Muscle layer of duodenum (tissue), 2 donors: ENCODE results near the gene LNX1.

Source experiments
- H3K27ac ChIP-seq: one replicate; pipeline ENCODE4 v1.7.0; 2013; ENCODE audit warnings: mild to moderate bottlenecking, low read length
- H3K27me3 ChIP-seq: one replicate; pipeline ENCODE4 v1.7.0; 2013; ENCODE audit warnings: low read depth, mild to moderate bottlenecking, control low read depth, low read length
- H3K36me3 ChIP-seq, 2 donors: one replicate each; pipeline ENCODE4 v1.7.0; 2013; ENCODE audit warnings: low read length in 2 of 2, control low read depth in 1 of 2, mild to moderate bottlenecking in 1 of 2; ENCODE audit not compliant: insufficient read depth in 2 of 2, control insufficient read depth in 1 of 2
- H3K4me1 ChIP-seq, 2 donors: one replicate each; pipeline ENCODE4 v1.7.0; 2013; ENCODE audit warnings: low read length in 2 of 2, mild to moderate bottlenecking in 2 of 2, control low read depth in 1 of 2, moderate library complexity in 1 of 2; ENCODE audit not compliant: insufficient read depth in 2 of 2, control insufficient read depth in 1 of 2
- H3K4me3 ChIP-seq, 2 donors: one replicate each; pipeline ENCODE4 v1.7.0; 2013; ENCODE audit warnings: low read length in 2 of 2, low read depth in 1 of 2, mild to moderate bottlenecking in 1 of 2
- H3K9me3 ChIP-seq, 2 donors: one replicate each; pipeline ENCODE4 v1.7.0; 2013; ENCODE audit warnings: low read length in 2 of 2, control low read depth in 1 of 2, mild to moderate bottlenecking in 1 of 2; ENCODE audit not compliant: control insufficient read depth in 1 of 2
- donor health status: healthy.

Gene LNX1

GRCh38 chr4:53572600-53572994 lies 18.7 kb downstream of the LNX1 start:
- Histone ChIP-seq H3K27ac (no peak overlapping the region), H3K9me3 (no peaks in the 10 kb centered on the region), H3K4me3 (no peak overlapping the region), H3K27me3 (no peaks in the 10 kb centered on the region), H3K4me1 (peaks cover 0 to 4% of the 10 kb centered on the region in 2 donors), H3K36me3 (no peaks in the 10 kb centered on the region)

- H3K4me1 ChIP-seq: peaks cover 0 to 4% of the 10 kb centered on the region in 2 donors
- no peaks in the 10 kb centered on the region for H3K36me3 ChIP-seq
- H3K27ac ChIP-seq: no peak overlapping the region
- no peaks in the 10 kb centered on the region for H3K9me3 ChIP-seq
- no peaks in the 10 kb centered on the region for H3K27me3 ChIP-seq
- no peak overlapping the region for H3K4me3 ChIP-seq
These were observed 19.2 kb downstream of the LNX1 start for GRCh38 chr4:53571936-53572599.

GRCh38 chr4:53563824-53564223 lies 27.5 kb downstream of the LNX1 start:
- H3K36me3 ChIP-seq: no peaks in the 10 kb centered on the region
- H3K27me3 ChIP-seq: no peaks in the 10 kb centered on the region
- H3K27ac ChIP-seq: no peak overlapping the region
- H3K4me3 ChIP-seq: no peak overlapping the region
- no peaks in the 10 kb centered on the region for H3K4me1 ChIP-seq
- no peaks in the 10 kb centered on the region for H3K9me3 ChIP-seq

GRCh38 chr4:53562409-53562808 lies 28.9 kb downstream of the LNX1 start:
- no peak overlapping the region for H3K4me3 ChIP-seq
- H3K9me3 ChIP-seq: no peaks in the 10 kb centered on the region
- H3K36me3 ChIP-seq: no peaks in the 10 kb centered on the region
- no peaks in the 10 kb centered on the region for H3K4me1 ChIP-seq
- no peak overlapping the region for H3K27ac ChIP-seq
- no peaks in the 10 kb centered on the region for H3K27me3 ChIP-seq

GRCh38 chr4:53559021-53559620 lies 32.2 kb downstream of the LNX1 start:
- H3K4me3 ChIP-seq: no peak overlapping the region
- H3K27ac ChIP-seq: no peak overlapping the region
- no peaks in the 10 kb centered on the region for H3K27me3 ChIP-seq
- no peaks in the 10 kb centered on the region for H3K4me1 ChIP-seq
- H3K9me3 ChIP-seq: no peaks in the 10 kb centered on the region
- no peaks in the 10 kb centered on the region for H3K36me3 ChIP-seq

GRCh38 chr4:53558065-53558801 lies 33.1 kb downstream of the LNX1 start:
- Histone ChIP-seq H3K9me3 (no peaks in the 10 kb centered on the region), H3K27ac (no peak overlapping the region), H3K4me3 (no peak overlapping the region), H3K4me1 (no peaks in the 10 kb centered on the region), H3K27me3 (no peaks in the 10 kb centered on the region), H3K36me3 (no peaks in the 10 kb centered on the region)

- Histone ChIP-seq H3K9me3 (no peaks in the 10 kb centered on the region), H3K4me3 (no peak overlapping the region), H3K27ac (no peak overlapping the region), H3K27me3 (no peaks in the 10 kb centered on the region), H3K36me3 (no peaks in the 10 kb centered on the region), H3K4me1 (no peaks in the 10 kb centered on the region)
These were observed 33.6 kb downstream of the LNX1 start for GRCh38 chr4:53557669-53558064.

GRCh38 chr4:53556651-53557050 lies 34.6 kb downstream of the LNX1 start:
- no peaks in the 10 kb centered on the region for H3K36me3 ChIP-seq
- H3K9me3 ChIP-seq: no peaks in the 10 kb centered on the region
- no peaks in the 10 kb centered on the region for H3K27me3 ChIP-seq
- no peaks in the 10 kb centered on the region for H3K4me1 ChIP-seq
- H3K27ac ChIP-seq: no peak overlapping the region
- no peak overlapping the region for H3K4me3 ChIP-seq

- H3K4me1 ChIP-seq: no peaks in the 10 kb centered on the region
- no peaks in the 10 kb centered on the region for H3K27me3 ChIP-seq
- no peaks in the 10 kb centered on the region for H3K9me3 ChIP-seq
- no peak overlapping the region for H3K4me3 ChIP-seq
- no peaks in the 10 kb centered on the region for H3K36me3 ChIP-seq
- H3K27ac ChIP-seq: no peak overlapping the region
These were observed 37.6 kb downstream of the LNX1 start for GRCh38 chr4:53553486-53554210.

GRCh38 chr4:53552711-53553110 lies 38.6 kb downstream of the LNX1 start:
- Histone ChIP-seq H3K9me3 (no peaks in the 10 kb centered on the region), H3K4me3 (no peak overlapping the region), H3K4me1 (no peaks in the 10 kb centered on the region), H3K27ac (no peak overlapping the region), H3K36me3 (no peaks in the 10 kb centered on the region), H3K27me3 (no peaks in the 10 kb centered on the region)

- H3K27me3 ChIP-seq: no peaks in the 10 kb centered on the region
- no peak overlapping the region for H3K27ac ChIP-seq
- no peaks in the 10 kb centered on the region for H3K4me1 ChIP-seq
- H3K36me3 ChIP-seq: no peaks in the 10 kb centered on the region
- H3K9me3 ChIP-seq: no peaks in the 10 kb centered on the region
- no peak overlapping the region for H3K4me3 ChIP-seq
These were observed 39.3 kb downstream of the LNX1 start for GRCh38 chr4:53551958-53552357.
